Mesothelial cell of epicardium (in vitro differentiated cells): ENCODE results near the gene TMED6. TPM values are rescaled to one million over a fixed set of nuclear protein-coding genes. Genes with fewer than 3 reads are reported as not detected.
A peak's percentile ranks its signal among the peaks of the same experiment; 100 is the strongest.

ENCODE experiments used
- DNase-seq, 2 experiments: peaks; one replicate each; pipeline ENCODE4 v3.0.0; 2021; ENCODE audit warnings: low spot score in 2 of 2; ENCODE audit not compliant: unreplicated experiment in 2 of 2
- H3K27ac Mint-ChIP-seq: 2 replicates; pipeline ENCODE4 v1.8.0; 2021; ENCODE audit warnings: mixed read lengths
- H3K27me3 Mint-ChIP-seq: 2 replicates; pipeline ENCODE4 v1.8.0; 2021; ENCODE audit warnings: low read depth, mixed read lengths
- H3K36me3 Mint-ChIP-seq: 2 replicates; pipeline ENCODE4 v1.8.0; 2021; ENCODE audit warnings: mixed read lengths
- H3K4me1 Mint-ChIP-seq: 2 replicates; pipeline ENCODE4 v1.8.0; 2021; ENCODE audit warnings: mixed read lengths
- H3K4me3 Mint-ChIP-seq: 2 replicates; pipeline ENCODE4 v1.8.0; 2021; ENCODE audit warnings: mild to moderate bottlenecking, moderate library complexity, mixed read lengths
- H3K9me3 Mint-ChIP-seq: 2 replicates; pipeline ENCODE4 v1.8.0; 2021; ENCODE audit warnings: mixed read lengths
- total RNA-seq: library from RNA; stranded (reverse); gene quantifications from 3 replicates; pipeline ENCODE4 v1.2.1, GENCODE V29; 2021
- TF ChIP-seq, protein P1 (sequence below): fragments of 200-600 bp; sonication (generic); IDR thresholded peaks from one replicate; pipeline ENCODE4 v1.5.0; 2021; ENCODE audit warnings: antibody characterized with exemption; ENCODE audit not compliant: unreplicated experiment

The TMED6 gene
- total RNA-seq, 1 donor from 2014 or later = 1.7 TPM

DNA sequence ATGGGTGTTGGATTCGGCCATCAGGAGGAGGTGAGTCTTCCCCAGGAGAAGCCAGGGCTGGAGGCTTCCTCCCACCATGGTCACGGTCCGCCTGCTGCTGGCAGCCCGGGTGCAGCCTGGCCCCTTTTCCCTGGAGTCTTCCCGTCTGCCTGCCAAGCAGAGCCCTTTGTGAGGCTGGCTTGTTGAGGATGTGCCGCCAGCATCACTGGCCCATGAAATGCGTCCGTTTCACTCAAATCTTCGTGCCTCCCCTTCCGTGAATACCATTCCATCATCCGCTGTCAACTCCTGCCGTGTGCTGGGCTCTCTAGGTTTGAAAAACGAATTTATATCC lies 30.9 kb downstream of the TMED6 start:
- no peak for DNase-seq
- no peak overlapping the region for H3K27ac Mint-ChIP-seq

DNA sequence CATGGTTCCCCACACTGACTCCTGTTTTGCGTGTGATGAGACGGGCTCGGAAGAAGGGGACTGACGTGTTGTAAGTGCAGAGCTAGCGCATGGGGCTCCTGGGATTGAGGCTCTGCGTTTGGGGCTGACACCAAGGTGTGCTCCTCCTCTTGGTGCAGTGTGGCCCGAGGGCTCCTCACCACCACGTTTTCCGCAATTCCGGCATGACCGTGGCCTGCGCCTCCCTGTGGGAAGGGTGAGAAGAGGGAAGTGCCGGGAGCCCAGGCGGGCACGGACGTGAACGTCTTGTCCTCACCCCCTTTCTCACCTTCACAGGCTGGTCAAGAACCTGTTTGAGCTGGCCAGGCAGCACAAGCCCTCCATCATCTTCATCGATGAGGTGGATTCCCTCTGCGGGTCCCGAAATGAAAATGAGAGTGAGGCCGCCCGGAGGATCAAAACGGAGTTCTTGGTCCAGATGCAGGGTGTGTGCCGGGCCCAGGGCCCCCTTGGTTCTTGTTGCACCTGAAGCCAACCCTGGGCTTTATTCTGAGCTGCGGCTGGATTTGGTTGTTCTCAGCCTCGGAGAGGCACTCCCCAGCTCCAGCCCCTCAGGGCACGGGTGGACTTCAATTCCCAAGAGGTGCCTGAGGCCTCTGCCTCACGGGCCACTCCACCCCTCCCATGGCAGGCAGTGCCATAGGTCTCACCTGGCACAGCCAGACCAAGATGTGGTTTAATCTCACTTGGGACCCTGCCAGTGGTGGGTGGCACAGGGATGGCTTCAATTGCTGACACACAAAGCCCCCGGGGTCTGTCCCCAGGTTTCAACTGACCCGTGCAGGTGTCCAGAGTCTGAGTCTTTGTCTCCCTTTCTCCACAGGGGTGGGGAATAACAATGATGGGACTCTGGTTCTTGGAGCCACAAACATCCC lies 31.5 kb downstream of the TMED6 start:
- no peaks in the 10 kb centered on the region for H3K4me1 Mint-ChIP-seq
- H3K4me3 Mint-ChIP-seq = no peak overlapping the region
- H3K27ac Mint-ChIP-seq = peak overlapping the region; percentile 3
- no peak for DNase-seq
- no peaks in the 10 kb centered on the region for H3K9me3 Mint-ChIP-seq
- H3K36me3 Mint-ChIP-seq = peaks cover 36% of the 10 kb centered on the region
- no peaks in the 10 kb centered on the region for H3K27me3 Mint-ChIP-seq
- TF ChIP-seq, protein P1, sequence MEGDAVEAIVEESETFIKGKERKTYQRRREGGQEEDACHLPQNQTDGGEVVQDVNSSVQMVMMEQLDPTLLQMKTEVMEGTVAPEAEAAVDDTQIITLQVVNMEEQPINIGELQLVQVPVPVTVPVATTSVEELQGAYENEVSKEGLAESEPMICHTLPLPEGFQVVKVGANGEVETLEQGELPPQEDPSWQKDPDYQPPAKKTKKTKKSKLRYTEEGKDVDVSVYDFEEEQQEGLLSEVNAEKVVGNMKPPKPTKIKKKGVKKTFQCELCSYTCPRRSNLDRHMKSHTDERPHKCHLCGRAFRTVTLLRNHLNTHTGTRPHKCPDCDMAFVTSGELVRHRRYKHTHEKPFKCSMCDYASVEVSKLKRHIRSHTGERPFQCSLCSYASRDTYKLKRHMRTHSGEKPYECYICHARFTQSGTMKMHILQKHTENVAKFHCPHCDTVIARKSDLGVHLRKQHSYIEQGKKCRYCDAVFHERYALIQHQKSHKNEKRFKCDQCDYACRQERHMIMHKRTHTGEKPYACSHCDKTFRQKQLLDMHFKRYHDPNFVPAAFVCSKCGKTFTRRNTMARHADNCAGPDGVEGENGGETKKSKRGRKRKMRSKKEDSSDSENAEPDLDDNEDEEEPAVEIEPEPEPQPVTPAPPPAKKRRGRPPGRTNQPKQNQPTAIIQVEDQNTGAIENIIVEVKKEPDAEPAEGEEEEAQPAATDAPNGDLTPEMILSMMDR = no peak

More for the DNA sequence above, 30.9 kb downstream of the TMED6 start:
- H3K4me3 Mint-ChIP-seq = no peak overlapping the region
- TF ChIP-seq, protein P1 = no peak
- H3K36me3 Mint-ChIP-seq = peaks cover 36% of the 10 kb centered on the region
- H3K4me1 Mint-ChIP-seq = no peaks in the 10 kb centered on the region
- no peaks in the 10 kb centered on the region for H3K27me3 Mint-ChIP-seq
- H3K9me3 Mint-ChIP-seq = no peaks in the 10 kb centered on the region

DNA sequence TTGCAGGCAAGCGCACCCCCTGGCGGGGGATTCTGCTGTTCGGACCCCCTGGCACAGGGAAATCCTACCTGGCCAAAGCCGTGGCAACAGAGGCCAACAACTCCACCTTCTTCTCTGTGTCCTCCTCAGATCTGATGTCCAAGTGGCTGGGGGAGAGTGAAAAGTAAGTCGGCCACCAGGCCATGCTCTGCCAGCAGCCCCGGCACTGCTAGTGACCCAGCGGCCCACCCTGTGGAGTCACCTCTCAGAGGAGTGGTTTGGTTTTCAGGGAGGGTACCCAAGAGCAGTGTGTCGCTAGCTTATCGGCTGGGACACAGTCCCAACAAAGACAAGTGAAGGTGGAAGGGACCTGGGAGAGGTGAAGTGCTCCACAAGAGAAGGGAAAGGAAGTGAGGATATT lies 32.2 kb downstream of the TMED6 start:
- H3K4me3 Mint-ChIP-seq = no peak overlapping the region
- TF ChIP-seq, protein P1 = no peak
- peaks cover 36% of the 10 kb centered on the region for H3K36me3 Mint-ChIP-seq
- H3K4me1 Mint-ChIP-seq = no peaks in the 10 kb centered on the region
- H3K27ac Mint-ChIP-seq = peak overlapping the region; percentile 3
- no peaks in the 10 kb centered on the region for H3K27me3 Mint-ChIP-seq
- no peak for DNase-seq
- H3K9me3 Mint-ChIP-seq = no peaks in the 10 kb centered on the region

DNA sequence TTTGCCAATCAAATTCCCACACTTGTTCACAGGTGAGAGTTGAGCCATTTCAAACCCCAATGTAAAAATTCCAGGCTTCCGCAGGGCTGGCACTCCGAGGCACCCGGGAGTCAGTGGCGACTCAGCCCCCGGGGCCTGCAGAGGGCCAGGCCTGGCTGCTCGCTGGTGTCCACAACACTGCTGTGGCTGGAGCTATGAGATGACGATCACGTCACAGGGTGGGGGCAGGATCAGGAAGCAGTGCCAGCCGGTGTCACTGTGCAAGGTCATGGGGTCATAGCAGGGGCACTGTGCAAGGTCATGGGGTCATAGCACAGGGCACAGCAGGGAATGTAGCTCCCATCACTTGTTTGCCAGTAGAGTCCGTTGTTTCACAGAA lies 32.7 kb downstream of the TMED6 start:
- Mint-ChIP-seq H3K36me3 (peaks cover 36% of the 10 kb centered on the region), H3K27me3 (no peaks in the 10 kb centered on the region), H3K4me3 (no peak overlapping the region), H3K4me1 (no peaks in the 10 kb centered on the region), H3K9me3 (no peaks in the 10 kb centered on the region), H3K27ac (no peak overlapping the region)
- TF ChIP-seq, protein P1 = no peak
- DNase-seq = no peak

DNA sequence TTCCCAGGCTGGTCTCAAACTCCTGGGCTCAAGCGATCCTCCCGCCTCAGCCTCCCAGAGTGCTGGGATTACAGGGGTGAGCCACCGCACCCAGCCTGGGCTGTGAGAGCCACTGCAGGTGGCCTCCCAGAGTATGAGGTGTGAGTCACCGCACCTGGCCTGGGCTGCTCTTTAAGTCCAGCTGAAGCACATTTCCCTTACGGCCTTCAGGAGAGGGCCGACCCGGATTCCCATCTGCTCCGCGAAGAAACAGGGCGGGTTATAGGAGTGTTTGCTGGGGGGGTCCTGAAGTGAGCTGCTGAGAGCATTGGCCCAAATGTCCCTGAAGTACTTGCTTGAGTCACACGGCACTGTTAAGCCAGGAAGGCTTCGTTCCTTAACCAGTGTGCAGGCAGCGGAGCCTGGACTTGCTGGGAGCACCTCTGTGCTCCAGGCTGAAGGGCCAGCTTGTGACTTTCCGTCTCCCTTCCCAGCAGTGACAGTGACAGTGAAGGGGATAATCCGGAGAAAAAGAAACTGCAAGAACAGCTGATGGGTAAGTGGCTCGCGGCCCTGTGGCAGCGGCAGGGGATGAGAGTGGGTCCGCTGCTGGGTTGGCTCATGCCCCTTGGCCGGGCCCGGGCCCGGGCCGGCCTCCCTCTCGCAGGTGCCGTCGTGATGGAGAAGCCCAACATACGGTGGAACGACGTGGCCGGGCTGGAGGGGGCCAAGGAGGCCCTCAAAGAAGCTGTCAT lies 33.2 kb downstream of the TMED6 start:
- Mint-ChIP-seq H3K9me3 (no peaks in the 10 kb centered on the region), H3K4me3 (no peak overlapping the region), H3K27ac (no peak overlapping the region), H3K36me3 (peaks cover 38% of the 10 kb centered on the region), H3K27me3 (no peaks in the 10 kb centered on the region), H3K4me1 (no peaks in the 10 kb centered on the region)
- TF ChIP-seq, protein P1 = no peak
- DNase-seq = no peak
